ENCODE measurements around the gene ANXA2R. TPM values are rescaled to one million over a fixed set of nuclear protein-coding genes. Genes with fewer than 3 reads are reported as not detected.

The ANXA2R gene
- polyA plus RNA-seq, 1 donor: 1.4 TPM

- no peak for DNase-seq
Observed at GRCh38 chr5:43000111-43000840, 39.8 kb downstream of the ANXA2R start.

- no peak for DNase-seq
Observed at GRCh38 chr5:42995360-42995751, 44.8 kb downstream of the ANXA2R start.

GRCh38 chr5:42994555-42995359 is 45.4 kb downstream of the ANXA2R start:
- peak; percentile 88 for DNase-seq

- no peak for DNase-seq
Observed at GRCh38 chr5:42994246-42994554, 45.9 kb downstream of the ANXA2R start.

DNA sequence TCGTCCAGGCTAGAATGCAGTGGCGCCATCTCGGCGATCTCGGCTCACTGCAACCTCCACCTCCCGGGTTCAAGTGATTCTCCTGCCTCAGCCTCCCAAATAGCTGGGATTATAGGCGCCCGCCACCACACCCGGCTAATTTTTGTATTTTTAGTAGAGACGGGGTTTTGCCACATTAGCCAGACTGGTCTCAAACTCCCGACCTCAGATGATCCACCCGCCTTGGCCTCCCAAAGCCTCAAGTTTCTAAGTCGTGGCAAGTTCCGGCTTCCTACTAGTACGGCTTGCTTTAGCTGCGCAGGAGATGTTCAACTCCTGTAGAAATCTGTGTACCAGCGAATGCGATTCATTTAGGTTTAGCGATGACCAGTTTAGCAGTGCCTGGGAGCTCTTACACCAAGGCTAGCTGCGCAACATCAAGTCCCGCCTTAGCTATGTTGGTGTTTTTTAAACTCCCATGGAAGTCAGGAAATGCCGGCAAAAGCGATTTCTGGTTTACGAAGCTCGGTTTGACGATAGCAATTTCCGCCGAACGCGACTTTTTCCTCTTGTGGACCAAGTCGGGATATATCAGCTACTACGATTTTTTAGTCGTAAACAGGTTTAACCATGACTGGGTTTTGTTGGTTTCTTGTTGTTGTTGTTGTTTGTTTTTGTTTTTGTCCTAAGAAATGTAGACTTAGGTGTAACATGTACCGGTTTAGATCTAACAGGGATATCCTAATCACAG is 46.4 kb downstream of the ANXA2R start:
- DNase-seq: no peak

- no peak for DNase-seq
Observed at GRCh38 chr5:42992088-42992879, 47.8 kb downstream of the ANXA2R start.

GRCh38 chr5:42991404-42992087 is 48.6 kb downstream of the ANXA2R start:
- no peak for DNase-seq

- DNase-seq: no peak
Observed at GRCh38 chr5:42990892-42991291, 49.2 kb downstream of the ANXA2R start.

Other genes starting within 250 kb of the ANXA2R start
- gene SELENOP, start 228.4 kb downstream of the ANXA2R start, polyA plus RNA-seq (ENCODE audit: insufficient read length): 433 TPM
- gene ZNF131, start 80.6 kb upstream of the ANXA2R start, polyA plus RNA-seq (ENCODE audit: insufficient read length): 82.7 TPM
- gene NIM1K, start 151.9 kb upstream of the ANXA2R start, polyA plus RNA-seq (ENCODE audit: insufficient read length): 0.43 TPM